Renal cortex interstitium (tissue), 11 donors: ENCODE results near the gene ABCC9. TPM values are rescaled to one million over a fixed set of nuclear protein-coding genes. Genes with fewer than 3 reads are reported as not detected.

Experiments used
- DNase-seq, 11 donors: peaks; one replicate each; pipeline ENCODE4 v3.0.0-alpha.2; 2013; ENCODE audit warnings: low read depth in 9 of 11, low spot score in 4 of 11; ENCODE audit errors: extremely low read depth in 1 of 11
- polyA plus RNA-seq, 3 donors: library from polyadenylated mRNA; unstranded; fragments of 120-200 nt; gene quantifications; one replicate each; pipeline ENCODE4 v1.2.1, GENCODE V29; 2013; ENCODE audit not compliant: insufficient read length in 3 of 3

The ABCC9 gene
- polyA plus RNA-seq, 3 donors: 24.5 to 28.2 (median 25.3) TPM

- DNase-seq: no peak
Observed at GRCh38 chr12:21759737-21760136, 181.5 kb downstream of the ABCC9 start.

DNA sequence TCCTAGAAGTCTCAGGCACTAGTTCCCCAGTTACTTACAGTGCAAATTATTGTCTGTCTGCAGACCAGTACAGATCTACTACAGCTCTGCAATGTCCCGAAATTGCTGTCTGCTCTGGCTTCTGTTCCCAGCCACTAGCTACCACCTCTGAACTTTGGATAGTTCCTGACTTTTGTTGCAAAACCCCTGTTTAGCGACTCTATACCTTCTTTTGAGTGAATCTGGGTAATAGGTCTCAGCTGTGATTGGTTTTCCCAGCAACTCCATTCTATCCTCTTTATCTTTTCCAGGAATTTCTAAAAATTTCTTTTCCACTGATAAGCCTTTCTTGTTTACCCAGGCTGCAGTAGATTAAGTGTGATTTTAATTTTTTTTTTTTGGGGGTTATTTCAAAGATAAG is 183.5 kb downstream of the ABCC9 start:
- no peak for DNase-seq

GRCh38 chr12:21756699-21757098 is 184.5 kb downstream of the ABCC9 start:
- no peak for DNase-seq

- peak in 10 of 11 donors; percentile 74 to 91 (median 86) for DNase-seq
Observed at GRCh38 chr12:21751517-21751916, 189.7 kb downstream of the ABCC9 start.

Other genes with a start within 250 kb of the ABCC9 start
- 10 to 100 TPM; 20.6 to 22.9 (median 20.8) TPM for gene KCNJ8, start 166.7 kb downstream of the ABCC9 start, polyA plus RNA-seq
- gene CMAS, start 104.8 kb upstream of the ABCC9 start, polyA plus RNA-seq: 10 to 100 TPM; 50.6 to 63.4 (median 52.9) TPM